GM23338 (cell line): ENCODE measurements around the gene SLC26A11. TPM values are rescaled to one million over a fixed set of nuclear protein-coding genes. Genes with fewer than 3 reads are reported as not detected.

Source experiments
- ATAC-seq: fragments of 200-7000 bp; cut with Tn5 transposase; 3 replicates; pipeline ENCODE4 v1.9.1; 2020
- DNase-seq: peaks from one replicate; pipeline ENCODE4 v3.0.0-alpha.2; 2015; ENCODE audit warnings: low spot score
- H2AFZ ChIP-seq: fragments of 200-600 bp; sonication (generic); 2 replicates; pipeline ENCODE4 v1.8.0; 2016; ENCODE audit warnings: antibody characterized with exemption, mild to moderate bottlenecking, moderate library complexity
- H3F3A ChIP-seq: fragments of 200-600 bp; sonication (generic); replicated peaks from 2 replicates; pipeline ENCODE4 v1.8.0; 2017; ENCODE audit warnings: antibody characterized with exemption, mixed run types, low read depth
- H3K27ac ChIP-seq: fragments of 200-600 bp; sonication (generic); 2 replicates; pipeline ENCODE4 v1.6.1; 2016; ENCODE audit warnings: low read depth
- H3K27me3 ChIP-seq: fragments of 200-600 bp; sonication (generic); 2 replicates; pipeline ENCODE4 v1.8.0; 2016; ENCODE audit warnings: mild to moderate bottlenecking, mixed run types, moderate library complexity; ENCODE audit not compliant: insufficient read depth
- H3K36me3 ChIP-seq: fragments of 200-600 bp; sonication (generic); 2 replicates; pipeline ENCODE4 v1.8.0; 2016; ENCODE audit warnings: mild to moderate bottlenecking; ENCODE audit not compliant: insufficient read depth
- H3K4me1 ChIP-seq: fragments of 200-600 bp; sonication (generic); 2 replicates; pipeline ENCODE4 v1.8.0; 2016; ENCODE audit warnings: mild to moderate bottlenecking, moderate library complexity; ENCODE audit not compliant: insufficient read depth
- H3K4me2 ChIP-seq: fragments of 200-600 bp; sonication (generic); 2 replicates; pipeline ENCODE4 v1.7.1; 2017; ENCODE audit warnings: mixed run types
- H3K4me3 ChIP-seq: fragments of 200-600 bp; sonication (generic); 2 replicates; pipeline ENCODE4 v1.6.1; 2016; ENCODE audit warnings: mixed run types
- H3K79me2 ChIP-seq: fragments of 200-600 bp; sonication (generic); replicated peaks from 2 replicates; pipeline ENCODE4 v1.8.0; 2017; ENCODE audit warnings: mild to moderate bottlenecking; ENCODE audit not compliant: insufficient read depth
- H3K9me2 ChIP-seq: fragments of 200-600 bp; sonication (generic); 2 replicates; pipeline ENCODE4 v1.8.0; 2017; ENCODE audit not compliant: insufficient read depth
- H4K20me1 ChIP-seq: fragments of 200-600 bp; sonication (generic); replicated peaks from 2 replicates; pipeline ENCODE4 v1.8.0; 2017; ENCODE audit warnings: mild to moderate bottlenecking; ENCODE audit not compliant: insufficient read depth
- H3K27ac Mint-ChIP-seq: 2 replicates; pipeline ENCODE4 v1.8.0; 2020; ENCODE audit warnings: inconsistent platforms, mild to moderate bottlenecking, moderate library complexity, mixed read lengths
- H3K27me3 Mint-ChIP-seq: 3 replicates; pipeline ENCODE4 v1.8.0; 2022; ENCODE audit warnings: low read depth, mild to moderate bottlenecking, moderate library complexity, mixed read lengths, inconsistent platforms; ENCODE audit not compliant: insufficient read depth, poor library complexity
- H3K36me3 Mint-ChIP-seq: 3 replicates; pipeline ENCODE4 v1.8.0; 2021; ENCODE audit warnings: low read depth, mild to moderate bottlenecking, inconsistent platforms, moderate library complexity, mixed read lengths
- H3K4me1 Mint-ChIP-seq: 3 replicates; pipeline ENCODE4 v1.8.0; 2020; ENCODE audit warnings: mild to moderate bottlenecking, inconsistent platforms, mixed read lengths
- H3K4me3 Mint-ChIP-seq: 3 replicates; pipeline ENCODE4 v1.8.0; 2021; ENCODE audit warnings: moderate library complexity, mild to moderate bottlenecking, inconsistent platforms, mixed read lengths
- H3K9me3 Mint-ChIP-seq: 3 replicates; pipeline ENCODE4 v1.8.0; 2020; ENCODE audit warnings: moderate library complexity, mild to moderate bottlenecking, inconsistent platforms, mixed read lengths
- CREB1 ChIP-seq: fragments of 250-450 bp; sonication (Bioruptor Pico); IDR thresholded peaks from 2 replicates; pipeline ENCODE4 v1.5.0; 2020; ENCODE audit warnings: low read depth, mild to moderate bottlenecking, moderate library complexity
- EZH2 ChIP-seq: fragments of 200-600 bp; sonication (generic); IDR thresholded peaks from one replicate; pipeline ENCODE4 v1.8.0; 2017; ENCODE audit warnings: antibody characterized with exemption, mild to moderate bottlenecking, low read depth; ENCODE audit not compliant: unreplicated experiment
- EZH2phosphoT487 ChIP-seq: fragments of 200-600 bp; sonication (generic); IDR thresholded peaks from one replicate; pipeline ENCODE4 v1.8.1; 2018; ENCODE audit warnings: antibody characterized with exemption; ENCODE audit not compliant: unreplicated experiment
- JUNB ChIP-seq: IDR thresholded peaks from one replicate; pipeline ENCODE4 v1.6.1; 2016; ENCODE audit warnings: antibody characterized with exemption; ENCODE audit not compliant: unreplicated experiment
- NANOG ChIP-seq: IDR thresholded peaks from 2 replicates; pipeline ENCODE4 v1.6.1; 2016; ENCODE audit warnings: antibody characterized with exemption, borderline replicate concordance
- POLR2AphosphoS5 ChIP-seq: IDR thresholded peaks from 2 replicates; pipeline ENCODE4 v1.6.1; 2016; ENCODE audit warnings: antibody characterized with exemption, low read depth
- STAT1 ChIP-seq: IDR thresholded peaks from one replicate; pipeline ENCODE4 v1.6.1; 2016; ENCODE audit warnings: antibody characterized with exemption; ENCODE audit not compliant: unreplicated experiment
- ZNF331 ChIP-seq: fragments of 250-450 bp; sonication (Bioruptor Pico); IDR thresholded peaks from 2 replicates; pipeline ENCODE4 v1.5.0; 2020; ENCODE audit warnings: low read depth, mild to moderate bottlenecking, moderate library complexity
- polyA plus RNA-seq: library from polyadenylated mRNA; unstranded; fragments of >200 nt; fragmentation: Nextera tagmentation; extraction: Ambion mirVana; gene quantifications from 2 replicates; pipeline ENCODE4 v1.2.1, GENCODE V29; 2016
- total RNA-seq: library from RNA; depleted of rRNA; stranded (reverse); fragments of >200 nt; shearing (Covaris generic); gene quantifications from 2 replicates; pipeline ENCODE4 v1.2.3, GENCODE V29; 2014
- TF ChIP-seq, protein P1 (sequence below): fragments of 250-450 bp; sonication (Bioruptor Pico); IDR thresholded peaks from 2 replicates; pipeline ENCODE4 v1.5.0; 2020; ENCODE audit warnings: mild to moderate bottlenecking, moderate library complexity
- TF ChIP-seq, protein P2 (sequence below): IDR thresholded peaks from 2 replicates; pipeline ENCODE4 v1.6.1; 2016; ENCODE audit warnings: antibody characterized with exemption
- TF ChIP-seq, protein P3 (sequence below): IDR thresholded peaks from one replicate; pipeline ENCODE4 v1.6.1; 2018; ENCODE audit warnings: antibody characterized with exemption; ENCODE audit not compliant: unreplicated experiment
- TF ChIP-seq, protein P4 (sequence below), 2 experiments: fragments of 200-600 bp in 1 of 2; sonication (generic) in 1 of 2; conservative IDR thresholded peaks; 2 replicates each; pipeline versions ENCODE4 v1.5.1 to v1.6.1; 2016 to 2017; ENCODE audit warnings: antibody characterized with exemption in 2 of 2, low read depth in 2 of 2, mild to moderate bottlenecking in 2 of 2, moderate library complexity in 1 of 2

The SLC26A11 gene
- total and polyA plus RNA-seq, 2 experiments from 2014 or later: 10.9 to 23.0 TPM

DNA sequence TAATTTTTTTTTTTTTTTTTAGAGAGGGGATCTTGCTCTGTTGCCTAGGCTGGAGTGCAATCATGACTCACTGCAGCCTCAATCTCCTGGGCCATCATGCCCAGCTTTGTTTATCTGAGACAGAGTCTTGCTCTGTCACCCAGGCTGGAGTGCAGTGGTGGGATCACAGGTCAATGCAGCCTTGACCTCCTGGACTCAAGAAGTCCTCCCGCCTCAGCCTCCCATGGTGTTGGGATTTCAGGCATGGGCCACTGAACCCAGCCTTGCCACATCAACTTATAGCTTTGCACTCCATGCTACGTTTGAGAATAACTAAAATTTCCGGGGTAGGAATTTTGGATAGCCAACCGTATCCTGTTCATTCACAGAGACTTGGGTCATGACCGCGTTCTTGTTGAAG is 71.0 kb downstream of the SLC26A11 start:
- no peaks in the 10 kb centered on the region for H3F3A ChIP-seq
- no peak overlapping the region for H3K4me2 ChIP-seq
- Mint-ChIP-seq H3K27ac (no peak overlapping the region), H3K27me3 (peaks cover 9% of the 10 kb centered on the region), H3K4me3 (no peak overlapping the region), H3K9me3 (no peaks in the 10 kb centered on the region), H3K36me3 (peaks cover 64% of the 10 kb centered on the region), H3K4me1 (peaks cover 2% of the 10 kb centered on the region; the same call in 2 of the 3 replicates)
- H2AFZ ChIP-seq: no peak overlapping the region
- no peak for ATAC-seq
- TF ChIP-seq CREB1 (CRISPR knock-in tag) (no peak), EZH2 (no peak), POLR2AphosphoS5 (no peak), EZH2phosphoT487 (no peak), NANOG (no peak), ZNF331 (CRISPR knock-in tag) (no peak), STAT1 (no peak), JUNB (no peak)
- TF ChIP-seq, protein P1, sequence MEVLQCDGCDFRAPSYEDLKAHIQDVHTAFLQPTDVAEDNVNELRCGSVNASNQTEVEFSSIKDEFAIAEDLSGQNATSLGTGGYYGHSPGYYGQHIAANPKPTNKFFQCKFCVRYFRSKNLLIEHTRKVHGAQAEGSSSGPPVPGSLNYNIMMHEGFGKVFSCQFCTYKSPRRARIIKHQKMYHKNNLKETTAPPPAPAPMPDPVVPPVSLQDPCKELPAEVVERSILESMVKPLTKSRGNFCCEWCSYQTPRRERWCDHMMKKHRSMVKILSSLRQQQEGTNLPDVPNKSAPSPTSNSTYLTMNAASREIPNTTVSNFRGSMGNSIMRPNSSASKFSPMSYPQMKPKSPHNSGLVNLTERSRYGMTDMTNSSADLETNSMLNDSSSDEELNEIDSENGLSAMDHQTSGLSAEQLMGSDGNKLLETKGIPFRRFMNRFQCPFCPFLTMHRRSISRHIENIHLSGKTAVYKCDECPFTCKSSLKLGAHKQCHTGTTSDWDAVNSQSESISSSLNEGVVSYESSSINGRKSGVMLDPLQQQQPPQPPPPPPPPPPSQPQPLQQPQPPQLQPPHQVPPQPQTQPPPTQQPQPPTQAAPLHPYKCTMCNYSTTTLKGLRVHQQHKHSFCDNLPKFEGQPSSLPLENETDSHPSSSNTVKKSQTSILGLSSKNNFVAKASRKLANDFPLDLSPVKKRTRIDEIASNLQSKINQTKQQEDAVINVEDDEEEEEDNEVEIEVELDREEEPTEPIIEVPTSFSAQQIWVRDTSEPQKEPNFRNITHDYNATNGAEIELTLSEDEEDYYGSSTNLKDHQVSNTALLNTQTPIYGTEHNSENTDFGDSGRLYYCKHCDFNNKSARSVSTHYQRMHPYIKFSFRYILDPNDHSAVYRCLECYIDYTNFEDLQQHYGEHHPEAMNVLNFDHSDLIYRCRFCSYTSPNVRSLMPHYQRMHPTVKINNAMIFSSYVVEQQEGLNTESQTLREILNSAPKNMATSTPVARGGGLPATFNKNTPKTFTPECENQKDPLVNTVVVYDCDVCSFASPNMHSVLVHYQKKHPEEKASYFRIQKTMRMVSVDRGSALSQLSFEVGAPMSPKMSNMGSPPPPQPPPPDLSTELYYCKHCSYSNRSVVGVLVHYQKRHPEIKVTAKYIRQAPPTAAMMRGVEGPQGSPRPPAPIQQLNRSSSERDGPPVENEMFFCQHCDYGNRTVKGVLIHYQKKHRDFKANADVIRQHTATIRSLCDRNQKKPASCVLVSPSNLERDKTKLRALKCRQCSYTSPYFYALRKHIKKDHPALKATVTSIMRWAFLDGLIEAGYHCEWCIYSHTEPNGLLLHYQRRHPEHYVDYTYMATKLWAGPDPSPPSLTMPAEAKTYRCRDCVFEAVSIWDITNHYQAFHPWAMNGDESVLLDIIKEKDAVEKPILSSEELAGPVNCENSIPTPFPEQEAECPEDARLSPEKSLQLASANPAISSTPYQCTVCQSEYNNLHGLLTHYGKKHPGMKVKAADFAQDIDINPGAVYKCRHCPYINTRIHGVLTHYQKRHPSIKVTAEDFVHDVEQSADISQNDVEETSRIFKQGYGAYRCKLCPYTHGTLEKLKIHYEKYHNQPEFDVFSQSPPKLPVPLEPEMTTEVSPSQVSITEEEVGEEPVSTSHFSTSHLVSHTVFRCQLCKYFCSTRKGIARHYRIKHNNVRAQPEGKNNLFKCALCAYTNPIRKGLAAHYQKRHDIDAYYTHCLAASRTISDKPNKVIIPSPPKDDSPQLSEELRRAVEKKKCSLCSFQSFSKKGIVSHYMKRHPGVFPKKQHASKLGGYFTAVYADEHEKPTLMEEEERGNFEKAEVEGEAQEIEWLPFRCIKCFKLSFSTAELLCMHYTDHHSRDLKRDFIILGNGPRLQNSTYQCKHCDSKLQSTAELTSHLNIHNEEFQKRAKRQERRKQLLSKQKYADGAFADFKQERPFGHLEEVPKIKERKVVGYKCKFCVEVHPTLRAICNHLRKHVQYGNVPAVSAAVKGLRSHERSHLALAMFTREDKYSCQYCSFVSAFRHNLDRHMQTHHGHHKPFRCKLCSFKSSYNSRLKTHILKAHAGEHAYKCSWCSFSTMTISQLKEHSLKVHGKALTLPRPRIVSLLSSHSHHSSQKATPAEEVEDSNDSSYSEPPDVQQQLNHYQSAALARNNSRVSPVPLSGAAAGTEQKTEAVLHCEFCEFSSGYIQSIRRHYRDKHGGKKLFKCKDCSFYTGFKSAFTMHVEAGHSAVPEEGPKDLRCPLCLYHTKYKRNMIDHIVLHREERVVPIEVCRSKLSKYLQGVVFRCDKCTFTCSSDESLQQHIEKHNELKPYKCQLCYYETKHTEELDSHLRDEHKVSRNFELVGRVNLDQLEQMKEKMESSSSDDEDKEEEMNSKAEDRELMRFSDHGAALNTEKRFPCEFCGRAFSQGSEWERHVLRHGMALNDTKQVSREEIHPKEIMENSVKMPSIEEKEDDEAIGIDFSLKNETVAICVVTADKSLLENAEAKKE (CRISPR knock-in tag): no peak
- TF ChIP-seq, protein P2, sequence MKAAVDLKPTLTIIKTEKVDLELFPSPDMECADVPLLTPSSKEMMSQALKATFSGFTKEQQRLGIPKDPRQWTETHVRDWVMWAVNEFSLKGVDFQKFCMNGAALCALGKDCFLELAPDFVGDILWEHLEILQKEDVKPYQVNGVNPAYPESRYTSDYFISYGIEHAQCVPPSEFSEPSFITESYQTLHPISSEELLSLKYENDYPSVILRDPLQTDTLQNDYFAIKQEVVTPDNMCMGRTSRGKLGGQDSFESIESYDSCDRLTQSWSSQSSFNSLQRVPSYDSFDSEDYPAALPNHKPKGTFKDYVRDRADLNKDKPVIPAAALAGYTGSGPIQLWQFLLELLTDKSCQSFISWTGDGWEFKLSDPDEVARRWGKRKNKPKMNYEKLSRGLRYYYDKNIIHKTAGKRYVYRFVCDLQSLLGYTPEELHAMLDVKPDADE: no peak
- TF ChIP-seq, protein P3, sequence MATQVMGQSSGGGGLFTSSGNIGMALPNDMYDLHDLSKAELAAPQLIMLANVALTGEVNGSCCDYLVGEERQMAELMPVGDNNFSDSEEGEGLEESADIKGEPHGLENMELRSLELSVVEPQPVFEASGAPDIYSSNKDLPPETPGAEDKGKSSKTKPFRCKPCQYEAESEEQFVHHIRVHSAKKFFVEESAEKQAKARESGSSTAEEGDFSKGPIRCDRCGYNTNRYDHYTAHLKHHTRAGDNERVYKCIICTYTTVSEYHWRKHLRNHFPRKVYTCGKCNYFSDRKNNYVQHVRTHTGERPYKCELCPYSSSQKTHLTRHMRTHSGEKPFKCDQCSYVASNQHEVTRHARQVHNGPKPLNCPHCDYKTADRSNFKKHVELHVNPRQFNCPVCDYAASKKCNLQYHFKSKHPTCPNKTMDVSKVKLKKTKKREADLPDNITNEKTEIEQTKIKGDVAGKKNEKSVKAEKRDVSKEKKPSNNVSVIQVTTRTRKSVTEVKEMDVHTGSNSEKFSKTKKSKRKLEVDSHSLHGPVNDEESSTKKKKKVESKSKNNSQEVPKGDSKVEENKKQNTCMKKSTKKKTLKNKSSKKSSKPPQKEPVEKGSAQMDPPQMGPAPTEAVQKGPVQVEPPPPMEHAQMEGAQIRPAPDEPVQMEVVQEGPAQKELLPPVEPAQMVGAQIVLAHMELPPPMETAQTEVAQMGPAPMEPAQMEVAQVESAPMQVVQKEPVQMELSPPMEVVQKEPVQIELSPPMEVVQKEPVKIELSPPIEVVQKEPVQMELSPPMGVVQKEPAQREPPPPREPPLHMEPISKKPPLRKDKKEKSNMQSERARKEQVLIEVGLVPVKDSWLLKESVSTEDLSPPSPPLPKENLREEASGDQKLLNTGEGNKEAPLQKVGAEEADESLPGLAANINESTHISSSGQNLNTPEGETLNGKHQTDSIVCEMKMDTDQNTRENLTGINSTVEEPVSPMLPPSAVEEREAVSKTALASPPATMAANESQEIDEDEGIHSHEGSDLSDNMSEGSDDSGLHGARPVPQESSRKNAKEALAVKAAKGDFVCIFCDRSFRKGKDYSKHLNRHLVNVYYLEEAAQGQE: no peak
- TF ChIP-seq, protein P4, sequence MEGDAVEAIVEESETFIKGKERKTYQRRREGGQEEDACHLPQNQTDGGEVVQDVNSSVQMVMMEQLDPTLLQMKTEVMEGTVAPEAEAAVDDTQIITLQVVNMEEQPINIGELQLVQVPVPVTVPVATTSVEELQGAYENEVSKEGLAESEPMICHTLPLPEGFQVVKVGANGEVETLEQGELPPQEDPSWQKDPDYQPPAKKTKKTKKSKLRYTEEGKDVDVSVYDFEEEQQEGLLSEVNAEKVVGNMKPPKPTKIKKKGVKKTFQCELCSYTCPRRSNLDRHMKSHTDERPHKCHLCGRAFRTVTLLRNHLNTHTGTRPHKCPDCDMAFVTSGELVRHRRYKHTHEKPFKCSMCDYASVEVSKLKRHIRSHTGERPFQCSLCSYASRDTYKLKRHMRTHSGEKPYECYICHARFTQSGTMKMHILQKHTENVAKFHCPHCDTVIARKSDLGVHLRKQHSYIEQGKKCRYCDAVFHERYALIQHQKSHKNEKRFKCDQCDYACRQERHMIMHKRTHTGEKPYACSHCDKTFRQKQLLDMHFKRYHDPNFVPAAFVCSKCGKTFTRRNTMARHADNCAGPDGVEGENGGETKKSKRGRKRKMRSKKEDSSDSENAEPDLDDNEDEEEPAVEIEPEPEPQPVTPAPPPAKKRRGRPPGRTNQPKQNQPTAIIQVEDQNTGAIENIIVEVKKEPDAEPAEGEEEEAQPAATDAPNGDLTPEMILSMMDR (conservative IDR thresholded peaks at IDR 0.05; ENCODE audit: low read depth in 2 of 2): no peak
- H3K27ac ChIP-seq: no peak overlapping the region
- DNase-seq: no peak
- peaks cover 13% of the 10 kb centered on the region; the same call in 1 of the 2 replicates for H3K36me3 ChIP-seq
- H3K9me2 ChIP-seq: no peaks in the 10 kb centered on the region
- H3K4me1 ChIP-seq: no peaks in the 10 kb centered on the region
- no peaks in the 10 kb centered on the region for H3K79me2 ChIP-seq
- H4K20me1 ChIP-seq: no peaks in the 10 kb centered on the region; the same call in 1 of the 2 replicates
- H3K4me3 ChIP-seq: no peak overlapping the region
- no peaks in the 10 kb centered on the region for H3K27me3 ChIP-seq
